ENCODE measurements around the gene SMIM22. TPM values are rescaled to one million over a fixed set of nuclear protein-coding genes. Genes with fewer than 3 reads are reported as not detected.
A peak's percentile ranks its signal among the peaks of the same experiment; 100 is the strongest.

SMIM22 gene
- total RNA-seq, 1 donor from 2014 or later, result not detected

DNA sequence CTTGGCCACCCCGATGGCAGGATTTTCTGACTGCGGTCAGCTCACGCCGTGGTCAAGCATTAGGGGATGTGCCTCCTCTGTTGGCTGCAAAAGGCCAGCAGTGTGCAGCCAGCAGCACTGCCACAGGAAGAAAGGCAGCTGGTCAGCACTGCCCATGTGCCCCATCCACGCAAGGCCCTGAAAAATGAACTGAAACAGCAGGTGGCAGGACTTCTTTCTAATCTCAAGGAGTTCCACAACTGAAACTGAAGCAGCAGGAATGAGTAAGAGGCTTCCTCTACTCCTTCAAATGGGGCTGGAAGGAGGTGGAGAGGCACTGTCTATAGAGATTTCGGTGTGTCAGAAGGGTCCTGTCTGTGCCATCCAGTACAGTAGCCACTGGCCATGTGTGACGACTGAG lies 31.4 kb upstream of the SMIM22 start:
- Histone ChIP-seq H3K4me3 (no peak overlapping the region), H3K9me3 (no peaks in the 10 kb centered on the region), H3K4me1 (peaks cover 39% of the 10 kb centered on the region), H3K27me3 (no peaks in the 10 kb centered on the region), H3K27ac (no peak overlapping the region), H3K36me3 (peaks cover 0 to 49% of the 10 kb centered on the region in 2 donors)
- no peak for DNase-seq (ENCODE audit: extremely low spot score in 2 of 2)
- TF ChIP-seq CTCF (IDR thresholded peaks at IDR 0.05) (no peak), POLR2AphosphoS5 (IDR thresholded peaks at IDR 0.05; ENCODE audit: insufficient read depth in 1 of 2, low read depth in 1 of 2) (no peak), POLR2A (IDR thresholded peaks at IDR 0.05) (no peak)
- intact Hi-C loops (cut with DNase I), result no loop called here

DNA sequence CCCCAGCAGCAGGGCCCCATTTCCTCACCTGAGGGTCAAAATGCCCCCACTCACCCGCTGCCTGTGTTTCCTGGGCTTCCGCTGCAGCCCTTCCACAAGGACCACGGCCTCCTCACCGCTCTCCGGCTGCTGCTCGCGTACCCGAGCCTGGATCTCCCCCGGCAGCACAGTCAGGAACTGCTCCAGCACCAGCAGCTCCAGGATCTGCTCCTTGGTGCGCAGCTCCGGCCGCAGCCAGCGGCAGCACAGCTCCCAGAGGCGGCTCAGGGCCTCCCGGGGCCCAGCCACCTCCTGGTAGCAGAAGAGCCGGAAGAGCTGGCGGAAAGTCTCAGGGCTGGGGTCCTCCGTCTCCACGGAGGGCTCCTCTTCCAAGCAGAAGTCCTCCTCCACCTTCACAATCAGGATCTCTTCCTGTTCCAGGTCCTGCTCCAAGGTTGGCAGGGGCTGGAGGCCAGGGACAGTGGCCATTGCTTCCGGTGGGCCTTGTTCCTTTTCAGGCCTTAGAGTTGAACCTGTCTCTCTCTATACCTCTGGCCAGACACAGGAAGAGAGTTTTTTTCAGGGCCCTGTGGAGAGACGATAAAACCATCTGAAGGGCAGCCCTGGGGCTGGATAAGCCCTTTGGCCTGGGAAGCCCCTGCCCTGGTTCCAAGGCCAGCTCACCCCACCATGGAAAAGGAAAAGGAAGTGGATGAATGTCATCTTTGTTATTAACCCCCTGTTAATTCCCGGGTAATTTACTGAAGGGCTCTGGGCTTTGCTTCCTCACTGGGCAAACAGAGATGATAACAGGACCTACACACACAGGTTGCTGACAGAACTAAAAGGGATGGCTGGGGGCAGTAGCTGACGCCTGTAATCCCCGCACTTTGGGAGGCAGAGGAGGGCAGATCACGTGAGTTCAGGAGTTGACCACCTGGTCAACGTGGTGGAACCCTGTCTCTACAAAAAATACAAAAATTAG lies 29.4 kb upstream of the SMIM22 start:
- Histone ChIP-seq H3K4me3 (peak overlapping the region; percentile 85 to 99), H3K9me3 (no peaks in the 10 kb centered on the region), H3K27me3 (no peaks in the 10 kb centered on the region), H3K27ac (no peak overlapping the region), H3K36me3 (peaks cover 0 to 29% of the 10 kb centered on the region in 2 donors), H3K4me1 (peaks cover 39% of the 10 kb centered on the region)
- TF ChIP-seq POLR2A (IDR thresholded peaks at IDR 0.05) (no peak), CTCF (IDR thresholded peaks at IDR 0.05) (no peak), POLR2AphosphoS5 (IDR thresholded peaks at IDR 0.05; ENCODE audit: insufficient read depth in 1 of 2, low read depth in 1 of 2) (no peak)
- no peak for DNase-seq (ENCODE audit: extremely low spot score in 2 of 2)
- intact Hi-C loops (cut with DNase I), result no loop called here

- TF ChIP-seq CTCF (IDR thresholded peaks at IDR 0.05) (no peak), POLR2AphosphoS5 (IDR thresholded peaks at IDR 0.05; ENCODE audit: insufficient read depth in 1 of 2, low read depth in 1 of 2) (peak; percentile 84 to 88)
- DNase-seq (ENCODE audit: extremely low spot score in 2 of 2), result peak in 1 of 2 donors; percentile 96
- peaks cover 39% of the 10 kb centered on the region for H3K4me1 ChIP-seq
- no peaks in the 10 kb centered on the region for H3K27me3 ChIP-seq
- peak within 1 kb of the TSS; percentile 87 for H3K27ac ChIP-seq
- no peaks in the 10 kb centered on the region for H3K9me3 ChIP-seq
- peaks cover 0 to 19% of the 10 kb centered on the region in 2 donors for H3K36me3 ChIP-seq
- intact Hi-C loops (cut with DNase I), result no loop called here
- H3K4me3 ChIP-seq, result peak within 1 kb of the TSS; percentile 85 to 99
Measured at GRCh38 chr16:4766875-4767628, 28.1 kb upstream of the SMIM22 start, which contains the start of gene ZNF500. Gene ZNF500 (minus strand): TSS chr16:4767162. CDS start chr16:4765978, 1,184 bp downstream.

GRCh38 chr16:4767872-4768548 lies 27.2 kb upstream of the SMIM22 start:
- peaks cover 39% of the 10 kb centered on the region for H3K4me1 ChIP-seq

More at GRCh38 chr16:4767872-4768548, 27.2 kb upstream of the SMIM22 start:
- peak overlapping the region; percentile 87 for H3K27ac ChIP-seq
- TF ChIP-seq CTCF (IDR thresholded peaks at IDR 0.05) (no peak), POLR2AphosphoS5 (IDR thresholded peaks at IDR 0.05; ENCODE audit: insufficient read depth in 1 of 2, low read depth in 1 of 2) (no peak), POLR2A (IDR thresholded peaks at IDR 0.05) (no peak)
- H3K9me3 ChIP-seq, result no peaks in the 10 kb centered on the region
- H3K27me3 ChIP-seq, result no peaks in the 10 kb centered on the region
- no peak for DNase-seq (ENCODE audit: extremely low spot score in 2 of 2)
- peak overlapping the region; percentile 58 to 85 for H3K4me3 ChIP-seq
- H3K36me3 ChIP-seq, result peaks cover 0 to 10% of the 10 kb centered on the region in 2 donors
- intact Hi-C loops (cut with DNase I), result no loop called here

Data from vagina (tissue), 2 donors.